Stimulated activated CD8-positive, alpha-beta memory T cell treated with anti-CD3 and anti-CD28 coated beads, Interleukin-7, amount 100 ng/mL, for 1 hour (primary cell): Measurements from ENCODE around the gene IGF1R.
"Not testable (repeated sequence)": the region's sequence is repeated elsewhere in the genome, so short reads cannot be mapped to it uniquely, and the experiment has no call there.

ENCODE experiments used
- DNase-seq, 2 donors: peaks; one replicate each; pipeline ENCODE4 v3.0.0-alpha.2; 2020; ENCODE audit warnings: low read depth in 2 of 2

IGF1R gene

GRCh38 chr15:98960555-98961050, 312.3 kb downstream of the IGF1R start:
- DNase-seq: no peak

DNA sequence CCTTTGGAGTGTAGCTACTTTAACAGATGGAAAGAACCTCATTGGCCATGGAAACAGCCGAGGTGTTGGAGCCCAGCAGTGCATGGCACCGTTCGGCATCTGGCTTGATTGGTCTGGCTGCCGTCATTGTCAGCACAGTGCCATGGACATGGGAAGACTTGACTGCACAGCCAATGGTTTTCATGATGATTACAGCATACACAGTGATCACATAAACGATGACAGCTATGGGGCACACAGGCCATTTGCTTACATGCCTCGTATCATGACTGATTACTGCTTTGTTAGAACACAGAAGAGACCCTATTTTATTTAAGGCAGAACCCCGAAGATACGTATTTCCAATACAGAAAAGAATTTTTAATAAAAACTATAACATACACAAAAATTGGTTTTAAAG, 315.1 kb downstream of the IGF1R start:
- no peak for DNase-seq

DNA sequence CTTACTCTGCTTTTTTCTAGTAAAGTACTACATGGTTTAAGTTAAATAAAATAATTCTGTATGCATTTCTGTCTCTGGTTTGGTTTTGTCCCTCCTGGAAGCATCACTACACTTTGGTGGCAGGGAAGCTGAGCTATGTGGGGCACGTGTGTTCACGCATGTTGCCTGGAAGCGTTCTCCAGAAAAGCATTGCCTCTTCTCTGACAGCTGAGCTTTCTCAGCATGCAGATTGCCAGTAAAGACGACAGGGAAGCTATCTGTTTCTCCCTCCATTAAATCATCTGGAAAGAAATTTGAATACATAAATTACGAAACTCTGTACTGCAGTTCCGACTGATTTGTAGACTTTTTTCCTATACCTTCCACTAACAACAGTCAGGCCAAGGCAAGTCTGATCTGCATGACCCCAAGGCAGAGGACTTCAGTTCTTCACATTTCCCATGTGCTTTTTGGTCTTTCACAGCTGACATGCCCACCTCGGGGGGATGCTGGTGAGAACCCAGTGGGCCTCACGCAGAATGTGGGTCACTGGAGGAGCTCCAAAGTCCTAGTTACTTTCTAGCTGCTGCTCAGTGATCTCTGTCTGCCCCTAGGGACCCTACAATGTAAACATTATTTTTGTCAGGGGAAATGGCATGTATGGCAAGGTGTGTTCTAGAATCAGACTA, 316.3 kb downstream of the IGF1R start:
- no peak for DNase-seq

GRCh38 chr15:98965134-98965491, 316.8 kb downstream of the IGF1R start:
- DNase-seq: not testable (repeated sequence)

- no peak for DNase-seq
Observed at GRCh38 chr15:98965597-98965996, 317.3 kb downstream of the IGF1R start.

DNA sequence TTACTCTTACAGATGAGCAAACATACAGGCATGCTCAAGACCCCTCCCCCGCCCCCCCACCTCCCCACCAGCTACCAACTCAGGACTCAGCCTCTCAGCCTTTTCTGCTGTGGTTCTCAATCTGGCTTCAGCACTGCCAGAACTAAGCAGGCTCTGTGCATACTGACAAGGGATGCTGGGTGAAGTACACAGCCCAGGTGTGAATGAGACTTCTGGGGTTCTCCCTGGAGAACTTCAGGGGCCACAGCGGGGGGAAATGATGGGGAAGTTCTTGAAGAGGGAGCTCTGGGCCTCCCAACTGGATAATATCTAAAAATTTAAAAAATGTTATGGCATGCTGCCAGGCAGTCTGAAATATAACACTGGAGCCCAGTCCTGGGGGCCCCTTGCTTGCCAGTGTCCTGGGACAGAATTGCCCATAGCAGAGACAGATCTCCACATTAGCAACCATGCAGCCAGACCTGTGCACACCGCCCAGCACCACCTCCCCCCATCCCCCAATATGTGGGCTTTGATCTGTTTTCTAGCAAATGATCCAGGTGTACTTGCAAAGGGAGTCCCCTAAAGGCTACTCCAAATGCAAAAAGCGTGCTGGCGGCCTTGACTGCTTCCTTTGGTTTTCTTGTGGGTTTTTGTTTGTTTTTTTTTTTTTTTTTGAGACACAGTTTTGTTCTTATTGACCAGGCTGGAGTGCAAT, 317.9 kb downstream of the IGF1R start:
- DNase-seq: no peak

DNA sequence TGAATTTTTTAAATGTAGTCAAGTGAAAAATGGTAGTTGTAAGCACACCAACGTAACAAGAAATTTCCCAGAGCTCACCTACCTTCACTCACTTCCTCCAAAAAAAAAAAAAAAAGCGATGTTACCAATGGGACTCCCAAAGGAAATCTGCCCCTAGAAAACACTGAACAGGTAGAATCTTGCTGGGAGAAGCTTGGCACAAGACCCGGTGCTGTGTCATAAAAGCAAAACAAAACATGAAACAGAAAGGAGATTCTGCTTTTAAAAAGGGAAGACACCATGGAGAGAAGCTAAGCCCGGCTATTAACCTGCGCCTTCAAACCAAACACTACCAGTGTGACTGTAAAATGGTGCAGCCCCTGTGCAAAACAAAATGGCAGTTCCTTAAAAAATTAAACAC, 318.8 kb downstream of the IGF1R start:
- DNase-seq: no peak

- no peak for DNase-seq
Observed at GRCh38 chr15:98967916-98968315, 319.6 kb downstream of the IGF1R start.

GRCh38 chr15:98968576-98968975, 320.2 kb downstream of the IGF1R start:
- no peak for DNase-seq

DNA sequence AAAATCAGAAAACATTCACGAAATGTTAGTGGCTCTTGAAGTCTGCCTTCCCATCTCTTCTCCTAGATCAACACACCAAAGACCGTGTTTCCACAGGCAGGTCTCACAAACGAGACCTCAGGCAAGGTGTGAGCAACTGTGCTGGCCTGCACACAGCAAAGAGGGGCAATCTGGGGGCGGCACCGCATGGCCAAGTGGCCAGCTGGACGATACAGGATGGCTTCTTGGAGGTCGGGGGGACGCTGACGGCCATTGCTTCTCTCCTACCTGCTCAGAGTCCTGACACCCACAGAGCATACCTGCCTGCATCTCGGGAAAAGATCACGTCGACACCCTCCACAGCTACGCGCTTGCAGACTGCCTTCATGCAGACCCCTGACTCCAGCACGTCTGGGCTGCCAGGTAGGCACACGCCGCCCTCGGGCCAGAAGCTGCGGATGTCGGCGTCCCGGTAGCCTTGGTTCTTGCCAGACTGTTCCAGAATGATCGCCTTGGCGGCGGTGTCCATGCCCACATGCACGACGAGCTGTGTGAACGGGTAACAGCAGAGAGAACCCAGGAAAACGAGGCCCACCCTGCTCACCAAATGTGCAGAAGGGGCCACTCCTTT, 320.9 kb downstream of the IGF1R start:
- no peak for DNase-seq

DNA sequence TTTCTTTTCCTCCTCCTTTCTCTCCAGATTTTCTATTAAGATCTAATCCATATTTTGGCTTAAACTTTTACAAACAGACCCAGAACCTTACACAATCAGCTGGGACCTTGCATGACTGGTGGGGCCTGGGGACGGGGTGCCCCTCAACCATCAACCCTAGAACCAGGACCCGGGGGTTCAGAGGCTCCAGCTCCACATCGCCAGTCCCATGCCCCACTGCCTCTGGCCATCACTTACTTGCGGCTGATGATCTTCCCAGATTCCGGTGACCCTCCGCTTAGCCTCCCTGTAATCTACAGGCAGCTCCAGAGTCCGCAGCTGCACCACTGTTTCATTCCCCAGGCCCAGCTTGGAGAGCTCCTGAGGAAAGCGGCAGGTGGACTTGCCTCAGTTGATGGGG, 322.5 kb downstream of the IGF1R start:
- no peak for DNase-seq

GRCh38 chr15:98976500-98976899, 328.2 kb downstream of the IGF1R start:
- no peak for DNase-seq

GRCh38 chr15:98977441-98977840, 329.1 kb downstream of the IGF1R start:
- DNase-seq: no peak

DNA sequence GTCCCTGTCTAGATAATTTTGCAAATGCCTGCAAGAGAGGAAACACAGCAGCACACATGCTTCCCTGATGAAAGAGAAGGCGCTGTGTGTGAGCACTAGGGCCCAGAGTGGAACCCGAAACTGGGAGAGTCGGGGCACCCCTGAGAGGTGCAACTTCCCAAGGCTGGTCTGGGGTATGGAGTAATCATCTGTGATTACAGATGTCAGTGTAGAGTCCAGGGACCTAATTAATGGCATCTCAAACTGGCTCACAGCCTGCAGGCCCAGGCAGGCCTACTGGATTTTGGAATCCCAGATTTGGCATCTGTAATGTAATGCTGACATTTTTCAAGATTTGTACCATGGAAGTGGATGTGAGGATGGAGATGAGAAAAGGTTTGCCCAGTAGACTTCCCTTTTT, 329.8 kb downstream of the IGF1R start:
- no peak for DNase-seq

- DNase-seq: no peak
Observed at GRCh38 chr15:98980899-98981228, 332.5 kb downstream of the IGF1R start.

DNA sequence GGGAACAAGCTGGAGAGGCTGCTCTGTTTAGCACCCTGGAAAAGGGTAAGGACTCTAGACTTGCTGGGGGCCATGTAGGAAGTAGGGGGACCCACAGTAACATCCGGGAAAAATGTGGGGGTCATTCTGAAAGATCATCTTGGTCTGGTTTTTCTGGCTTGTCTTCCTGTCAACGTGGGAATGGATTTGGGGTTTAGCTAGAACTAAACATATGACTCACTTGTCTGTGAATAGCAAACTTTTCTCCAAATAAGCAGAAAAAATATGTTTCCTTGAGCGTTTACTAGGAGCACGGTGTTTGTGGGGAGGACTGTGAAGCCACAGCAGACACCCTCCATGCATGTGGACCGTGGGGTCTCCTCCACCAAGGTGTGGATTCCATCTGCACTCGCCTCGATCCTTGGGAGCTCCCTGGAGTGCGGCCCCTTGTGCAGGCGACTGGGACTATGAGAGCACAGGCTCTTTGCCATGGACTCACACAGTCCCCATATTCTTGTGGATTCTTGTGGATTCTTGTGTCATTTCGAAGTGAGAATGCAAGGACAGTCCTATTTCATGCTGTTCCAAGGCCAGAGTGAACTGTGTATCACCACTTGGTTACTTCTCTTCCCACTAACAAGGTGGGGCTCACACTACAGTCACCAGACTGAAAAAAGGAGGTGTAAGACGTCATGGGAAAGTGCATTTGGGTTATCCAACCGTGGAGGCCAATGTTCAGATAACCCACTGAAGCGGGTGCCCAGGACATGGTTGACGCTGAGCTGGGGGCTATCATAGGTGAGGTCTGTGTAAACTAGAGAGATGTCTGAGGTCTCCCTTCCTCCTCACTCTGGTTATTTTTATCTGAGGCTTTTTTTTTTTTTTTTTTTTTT, 333.7 kb downstream of the IGF1R start:
- DNase-seq: no peak

DNA sequence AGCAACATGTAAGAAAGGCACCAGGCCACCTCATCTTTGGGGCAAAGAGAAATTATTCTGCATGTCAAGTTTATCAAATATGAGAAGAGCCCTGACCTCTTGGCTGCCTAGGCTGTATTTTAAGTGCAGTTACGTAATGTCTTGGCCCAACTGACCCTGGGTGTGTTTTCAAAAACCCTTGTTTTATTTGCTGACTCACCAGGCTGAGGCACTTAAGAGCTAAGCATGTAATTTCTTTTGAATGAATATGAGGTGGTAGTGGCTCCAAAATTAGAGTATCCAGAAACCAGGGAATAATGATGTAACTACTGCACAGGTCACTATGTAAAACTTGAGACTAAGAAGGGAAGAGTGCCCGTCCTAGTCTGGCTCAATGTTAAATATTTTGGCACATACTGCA, 335.0 kb downstream of the IGF1R start:
- DNase-seq: no peak

DNA sequence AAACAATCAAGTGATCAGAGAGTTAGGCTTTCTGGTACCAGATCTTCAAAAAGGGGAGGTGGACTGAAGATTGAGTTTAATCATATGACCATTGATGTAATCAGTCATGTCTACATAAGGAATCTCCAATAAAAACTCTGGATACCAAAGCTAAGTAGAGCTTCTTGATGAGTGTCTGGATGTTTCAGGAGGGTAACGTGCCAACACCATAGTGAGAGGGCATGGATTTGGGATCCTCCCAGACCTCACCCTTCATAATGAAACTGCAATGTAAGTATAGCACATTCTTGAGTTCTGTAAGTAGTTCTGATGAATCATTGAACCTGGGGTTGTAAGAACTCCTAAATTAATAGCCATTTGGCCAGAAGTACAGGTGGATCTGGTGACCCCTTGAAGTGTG, 337.9 kb downstream of the IGF1R start:
- DNase-seq: no peak

GRCh38 chr15:98994892-98995291, 346.6 kb downstream of the IGF1R start:
- DNase-seq: no peak

DNA sequence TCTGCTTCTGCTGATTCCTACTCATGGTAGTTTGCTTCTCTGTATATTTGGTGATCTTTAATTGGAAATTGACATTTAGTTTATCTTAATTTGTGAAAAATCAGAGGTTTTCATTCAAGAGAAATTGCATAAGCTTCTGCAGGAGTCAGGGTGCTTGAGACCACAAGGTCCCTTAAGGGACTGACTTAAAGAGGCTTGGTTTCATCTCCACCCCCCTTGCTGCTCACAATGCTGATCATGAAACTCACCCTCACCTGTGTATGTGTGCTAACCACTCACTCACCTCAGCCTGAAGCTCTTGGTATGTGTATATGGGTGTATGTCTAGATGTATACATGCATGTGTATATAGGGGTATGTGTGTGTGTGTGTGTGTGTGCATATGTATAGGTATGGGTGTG, 347.8 kb downstream of the IGF1R start:
- DNase-seq: no peak

- no peak for DNase-seq
Observed at GRCh38 chr15:98996624-98997023, 348.3 kb downstream of the IGF1R start.

- no peak for DNase-seq
Observed at GRCh38 chr15:98997312-98997711, 349.0 kb downstream of the IGF1R start.
